NCI-H1436 treated with DMSO at 0.1 percent for 48 hours (cell line): ENCODE results near the gene KMT5C.

Experiments used
- DNase-seq: peaks from one replicate; lab custom pipeline; 2025; lab: John Stamatoyannopoulos, UW

The KMT5C gene

GRCh38 chr19:55347442-55348009, 7.8 kb downstream of the KMT5C start:
- DNase-seq, result no peak

GRCh38 chr19:55348317-55349034, 8.8 kb downstream of the KMT5C start:
- DNase-seq, result no peak

GRCh38 chr19:55350620-55351315, 11.1 kb downstream of the KMT5C start:
- DNase-seq, result no peak

GRCh38 chr19:55352040-55352439, 12.4 kb downstream of the KMT5C start:
- DNase-seq, result no peak

GRCh38 chr19:55352549-55353145, 13.0 kb downstream of the KMT5C start:
- no peak for DNase-seq

GRCh38 chr19:55353356-55353802, 13.7 kb downstream of the KMT5C start:
- no peak for DNase-seq

GRCh38 chr19:55353803-55354697, 14.4 kb downstream of the KMT5C start:
- DNase-seq, result no peak

GRCh38 chr19:55354698-55355212, 15.1 kb downstream of the KMT5C start, which contains the start of gene COX6B2:
TSS of gene COX6B2 (minus strand) at chr19:55354719. CDS start at chr19:55354521, 198 bp downstream.
- DNase-seq, result no peak

- DNase-seq, result no peak
Observed at GRCh38 chr19:55355213-55355821, 15.6 kb downstream of the KMT5C start.

GRCh38 chr19:55358493-55358892, 18.8 kb downstream of the KMT5C start:
- DNase-seq, result no peak

- DNase-seq, result no peak
Observed at GRCh38 chr19:55358943-55359908, 19.6 kb downstream of the KMT5C start.

GRCh38 chr19:55360902-55361301, 21.2 kb downstream of the KMT5C start:
- no peak for DNase-seq

GRCh38 chr19:55362174-55362989, 22.7 kb downstream of the KMT5C start:
- no peak for DNase-seq

GRCh38 chr19:55362990-55363716, 23.5 kb downstream of the KMT5C start, which contains the start of gene GARIN5B:
TSS of gene GARIN5B (minus strand) at chr19:55363260. CDS start at chr19:55363066, 194 bp downstream.
- DNase-seq, result no peak

- no peak for DNase-seq
Observed at GRCh38 chr19:55365245-55365644, 25.6 kb downstream of the KMT5C start.

GRCh38 chr19:55365964-55366363, 26.3 kb downstream of the KMT5C start:
- DNase-seq, result no peak

GRCh38 chr19:55366790-55367189, 27.1 kb downstream of the KMT5C start:
- no peak for DNase-seq

- DNase-seq, result no peak
Observed at GRCh38 chr19:55368106-55368505, 28.4 kb downstream of the KMT5C start.
